H7 (cell line): ENCODE results near the gene NFRKB. TPM values are rescaled to one million over a fixed set of nuclear protein-coding genes. Genes with fewer than 3 reads are reported as not detected.

Experiments
- total RNA-seq: library from RNA; depleted of rRNA; stranded (reverse); fragments of >200 nt; shearing (Covaris generic); gene quantifications from 2 replicates; pipeline ENCODE4 v1.2.3, GENCODE V29; 2014; rRNA removed

The NFRKB gene
- total RNA-seq, 1 experiment from 2014 or later = 33.4 TPM

Other genes with a start within 250 kb of the NFRKB start
- 0.73 TPM in 1 of 2 replicates, not detected in the other for gene TMEM45B, start 79.7 kb downstream of the NFRKB start, total RNA-seq
- 10.6 and 13.0 TPM in 2 replicates for gene PRDM10, start 107.3 kb upstream of the NFRKB start, total RNA-seq
- gene APLP2, start 174.3 kb upstream of the NFRKB start, total RNA-seq = 252 and 257 TPM in 2 replicates